ENCODE results near the gene CHPF.

The CHPF gene

GRCh38 chr2:219489315-219489714 lies 54.3 kb downstream of the CHPF start:
- H3K36me3 ChIP-seq (ENCODE audit: control insufficient read depth, insufficient read depth, low read length) = no peaks in the 10 kb centered on the region
- peaks cover 22% of the 10 kb centered on the region for H3K4me1 ChIP-seq (ENCODE audit: control insufficient read depth, insufficient read depth, low read length)
- H3K9me3 ChIP-seq (ENCODE audit: control insufficient read depth, low read length) = no peaks in the 10 kb centered on the region
- H3K4me3 ChIP-seq (ENCODE audit: insufficient read depth, low read depth, low read length) = no peak overlapping the region
- WGBS, 2 experiments = 87 to 88% methylated on average over 9 of the region's 9 CpGs
- peaks cover 58% of the 10 kb centered on the region for H3K27me3 ChIP-seq (ENCODE audit: control insufficient read depth, insufficient read depth, low read length, poor library complexity, severe bottlenecking)
- H3K27ac ChIP-seq (ENCODE audit: insufficient read depth, low read depth, low read length, poor library complexity, severe bottlenecking) = no peak overlapping the region

All from ectodermal cell (in vitro differentiated cells).